Left lung (tissue), 14 donors: ENCODE data around the gene HNRNPCL2. TPM values are rescaled to one million over a fixed set of nuclear protein-coding genes. Genes with fewer than 3 reads are reported as not detected.
"Not testable (repeated sequence)": the region's sequence is repeated elsewhere in the genome, so short reads cannot be mapped to it uniquely, and the experiment has no call there.

Source experiments
- ATAC-seq: fragments of 200-7000 bp; cut with Tn5 transposase; one replicate; pipeline ENCODE4 v1.9.1; 2020; ENCODE audit warnings: moderate library complexity
- DNase-seq, 4 donors: peaks; one replicate each; pipeline ENCODE4 v3.0.0-alpha.2; 2013 to 2020
- H3K27ac ChIP-seq, 2 donors: fragments of 200-600 bp; sonication (generic) in 1 of 2; one replicate each; pipeline versions ENCODE4 v1.5.0 to v1.8.0; 2020 to 2021
- H3K27me3 ChIP-seq, 2 donors: fragments of 200-600 bp; sonication (generic) in 1 of 2; one replicate each; pipeline versions ENCODE4 v1.5.0 to v1.8.0; 2020 to 2021
- H3K36me3 ChIP-seq, 2 donors: fragments of 200-600 bp; sonication (generic) in 1 of 2; one replicate each; pipeline versions ENCODE4 v1.5.0 to v1.8.0; 2020 to 2021
- H3K4me1 ChIP-seq, 2 donors: fragments of 200-600 bp; one replicate each; pipeline ENCODE4 v1.8.0; 2021
- H3K4me3 ChIP-seq, 2 donors: fragments of 200-600 bp; sonication (generic) in 1 of 2; one replicate each; pipeline versions ENCODE4 v1.5.0 to v1.8.0; 2020 to 2021; ENCODE audit warnings: mild to moderate bottlenecking in 1 of 2
- H3K9me3 ChIP-seq, 2 donors: fragments of 200-600 bp; sonication (generic) in 1 of 2; one replicate each; pipeline versions ENCODE4 v1.5.0 to v1.8.0; 2020 to 2021
- intact Hi-C, 2 donors: fragments of 100-400 bp; cut with DNase I; formaldehyde crosslinking; loops; one replicate each; pipeline versions ENCODE4 v1.11.2 to v1.14.2; 2022
- long read RNA-seq, 12 donors: library from polyadenylated mRNA in 2 of 12; unstranded in 2 of 12; transcript quantifications; one replicate each; pipeline ENCODE4 v2.0.0 and lab custom pipeline, GENCODE V29; 2019 to 2026
- polyA plus RNA-seq, 6 donors: library from polyadenylated mRNA; unstranded; fragments of 120-200 nt; gene quantifications; one replicate each; pipeline ENCODE4 v1.2.1, GENCODE V29; 2013; ENCODE audit not compliant: insufficient read length in 6 of 6
- total RNA-seq, 2 donors: library from RNA; stranded (reverse); fragmentation: NEBNext Ultra II Directional; extraction: Animal tissue kit (Norgen Biotek cat#: 25700); gene quantifications; one replicate each; pipeline ENCODE4 v1.2.1, GENCODE V29; 2021
- donor health status: DM: no; HTN: yes; CAD: no.
- donor health status: DM: no; HTN: no; CAD: no.

HNRNPCL2 gene
- total RNA-seq (not detected), polyA plus RNA-seq (under 1 TPM in 4 of 6 donors, not detected in 2; 0.13 to 0.49 (median 0.30) TPM)
- long read RNA-seq, donor 1, result 0 reads
- long read RNA-seq, donor 2, result 0 reads
- long read RNA-seq, donor 3, result 0 reads
- long read RNA-seq, donor 4, result 0 reads
- long read RNA-seq, donor 5, result 0 reads
- long read RNA-seq, donor 6, result 0 reads
- long read RNA-seq, donor 7, result 0 reads
- long read RNA-seq, donor 8, result 0 reads
- long read RNA-seq, donor 9, result 0 reads
- long read RNA-seq, donor 10, result 0 reads
- long read RNA-seq, donor 11, result 0 reads
- long read RNA-seq, donor 12, result 0 reads

- H3K4me3 ChIP-seq, H3K9me3 ChIP-seq, ATAC-seq, H3K27ac ChIP-seq, DNase-seq, intact Hi-C loops, H3K4me1 ChIP-seq, H3K36me3 ChIP-seq: not testable (repeated sequence)
- H3K27me3 ChIP-seq, result peaks cover 0 to 23% of the 10 kb centered on the region in 2 donors
Measured at GRCh38 chr1:13116754-13117153, at the start of gene HNRNPCL2. Gene HNRNPCL2 (minus strand): TSS chr1:13116854. CDS start chr1:13116400, 454 bp downstream.

GRCh38 chr1:13165531-13165930 lies 48.9 kb upstream of the HNRNPCL2 start, which contains the start of gene HNRNPCL4:
Gene HNRNPCL4 (minus strand): TSS chr1:13165631. CDS start chr1:13165467, 164 bp downstream.
- H3K9me3 ChIP-seq, H3K4me3 ChIP-seq, H3K4me1 ChIP-seq, H3K27ac ChIP-seq, H3K36me3 ChIP-seq, ATAC-seq, DNase-seq, H3K27me3 ChIP-seq, intact Hi-C loops: not testable (repeated sequence)

GRCh38 chr1:13155909-13156308 lies 39.3 kb upstream of the HNRNPCL2 start, which contains the start of gene PRAMEF26:
Gene PRAMEF26 (minus strand): TSS chr1:13156009. CDS start chr1:13153095, 2,914 bp downstream.
- intact Hi-C loops, result not testable (repeated sequence)

GRCh38 chr1:13070474-13070873 lies 46.2 kb downstream of the HNRNPCL2 start, which contains the start of gene PRAMEF25:
Gene PRAMEF25 (plus strand): TSS chr1:13070774. CDS start chr1:13073694, 2,920 bp downstream.
- H3K27me3 ChIP-seq, H3K36me3 ChIP-seq, H3K4me1 ChIP-seq, H3K27ac ChIP-seq, DNase-seq, H3K4me3 ChIP-seq, H3K9me3 ChIP-seq, intact Hi-C loops, ATAC-seq: not testable (repeated sequence)

More at GRCh38 chr1:13155909-13156308, 39.3 kb upstream of the HNRNPCL2 start, which contains the start of gene PRAMEF26:
- not testable (repeated sequence) for H3K27ac ChIP-seq, DNase-seq, H3K9me3 ChIP-seq, H3K27me3 ChIP-seq, H3K4me3 ChIP-seq, H3K36me3 ChIP-seq, H3K4me1 ChIP-seq, ATAC-seq

Other genes starting within 250 kb of the HNRNPCL2 start
- not detected for gene PRAMEF4, start 230.7 kb downstream of the HNRNPCL2 start, total RNA-seq
- not detected for gene PRAMEF4, start 230.7 kb downstream of the HNRNPCL2 start, polyA plus RNA-seq
- gene PRAMEF10, start 218.6 kb downstream of the HNRNPCL2 start, total RNA-seq, result not detected
- gene PRAMEF10, start 218.6 kb downstream of the HNRNPCL2 start, polyA plus RNA-seq, result not detected
- gene PRAMEF7, start 200.2 kb downstream of the HNRNPCL2 start, total RNA-seq, result not detected
- not detected for gene PRAMEF7, start 200.2 kb downstream of the HNRNPCL2 start, polyA plus RNA-seq
- gene PRAMEF6, start 169.3 kb downstream of the HNRNPCL2 start, total RNA-seq, result not detected
- not detected for gene PRAMEF6, start 169.3 kb downstream of the HNRNPCL2 start, polyA plus RNA-seq
- gene PRAMEF27, start 60.3 kb downstream of the HNRNPCL2 start, total RNA-seq, result not detected
- gene PRAMEF27, start 60.3 kb downstream of the HNRNPCL2 start, polyA plus RNA-seq, result not detected
- not detected for gene HNRNPCL3, start 56.1 kb downstream of the HNRNPCL2 start, total RNA-seq
- under 1 TPM in 1 of 6 donors, not detected in 5; 0.28 TPM for gene HNRNPCL3, start 56.1 kb downstream of the HNRNPCL2 start, polyA plus RNA-seq
- not detected for gene PRAMEF25, start 46.1 kb downstream of the HNRNPCL2 start, total RNA-seq
- not detected for gene PRAMEF25, start 46.1 kb downstream of the HNRNPCL2 start, polyA plus RNA-seq
- not detected for gene PRAMEF26, start 39.2 kb upstream of the HNRNPCL2 start, total RNA-seq
- not detected for gene PRAMEF26, start 39.2 kb upstream of the HNRNPCL2 start, polyA plus RNA-seq
- gene HNRNPCL4, start 48.8 kb upstream of the HNRNPCL2 start, total RNA-seq, result not detected
- under 1 TPM in 4 of 6 donors, not detected in 2; 0.31 to 0.59 (median 0.38) TPM for gene HNRNPCL4, start 48.8 kb upstream of the HNRNPCL2 start, polyA plus RNA-seq
- gene PRAMEF9, start 55.0 kb upstream of the HNRNPCL2 start, total RNA-seq, result not detected
- not detected for gene PRAMEF9, start 55.0 kb upstream of the HNRNPCL2 start, polyA plus RNA-seq
- not detected for gene PRAMEF13, start 84.6 kb upstream of the HNRNPCL2 start, total RNA-seq
- gene PRAMEF13, start 84.6 kb upstream of the HNRNPCL2 start, polyA plus RNA-seq, result not detected
- not detected for gene PRAMEF18, start 109.3 kb upstream of the HNRNPCL2 start, total RNA-seq
- not detected for gene PRAMEF18, start 109.3 kb upstream of the HNRNPCL2 start, polyA plus RNA-seq
- not detected for gene PRAMEF5, start 137.3 kb upstream of the HNRNPCL2 start, total RNA-seq
- not detected for gene PRAMEF5, start 137.3 kb upstream of the HNRNPCL2 start, polyA plus RNA-seq
- gene PRAMEF8, start 168.3 kb upstream of the HNRNPCL2 start, total RNA-seq, result not detected
- gene PRAMEF8, start 168.3 kb upstream of the HNRNPCL2 start, polyA plus RNA-seq, result not detected
- gene PRAMEF33, start 186.7 kb upstream of the HNRNPCL2 start, total RNA-seq, result not detected
- gene PRAMEF33, start 186.7 kb upstream of the HNRNPCL2 start, polyA plus RNA-seq, result not detected
- not detected for gene PRAMEF15, start 198.7 kb upstream of the HNRNPCL2 start, total RNA-seq
- not detected for gene PRAMEF15, start 198.7 kb upstream of the HNRNPCL2 start, polyA plus RNA-seq
- gene PRAMEF14, start 230.3 kb upstream of the HNRNPCL2 start, total RNA-seq, result not detected
- not detected for gene PRAMEF14, start 230.3 kb upstream of the HNRNPCL2 start, polyA plus RNA-seq